HG03196 (cell line): Measurements from ENCODE around the gene NKAIN4.
"Not testable (repeated sequence)": the region's sequence is repeated elsewhere in the genome, so short reads cannot be mapped to it uniquely, and the experiment has no call there.

ENCODE experiments used
- ATAC-seq: cut with Tn5 transposase; IDR thresholded peaks from one replicate; pipeline ENCODE4 v1.9.1; 2021; ENCODE audit not compliant: unreplicated experiment

NKAIN4 gene

DNA sequence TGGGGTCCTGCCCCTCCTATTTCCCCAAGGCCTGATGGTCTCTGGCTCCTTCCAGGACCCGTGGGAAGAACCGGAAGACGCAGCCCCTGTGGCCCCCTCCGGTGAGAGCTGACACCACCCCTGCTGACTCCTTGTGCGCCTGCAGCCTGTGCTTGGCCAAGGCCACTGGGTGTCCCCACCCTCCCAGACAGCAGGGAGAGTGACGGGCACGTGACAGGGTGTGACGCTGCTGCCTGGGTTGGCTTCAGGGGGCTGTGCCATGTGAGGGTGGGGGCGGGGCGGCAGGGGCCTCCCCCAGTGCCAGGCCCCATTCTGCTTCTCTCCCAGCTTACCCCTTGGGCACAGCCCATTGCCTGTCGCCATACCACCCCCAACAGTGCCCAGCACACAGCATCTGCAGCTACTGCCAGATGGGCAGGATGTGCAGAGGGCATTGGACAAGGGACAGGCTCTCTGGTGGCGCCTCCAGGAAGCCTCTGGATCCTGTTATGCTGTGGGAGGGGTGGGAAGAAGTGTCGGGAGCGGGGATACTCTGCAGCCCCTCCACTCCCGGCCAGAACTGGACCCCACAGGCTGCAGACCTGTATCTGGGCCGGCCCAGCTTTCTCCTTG is 15.6 kb downstream of the NKAIN4 start:
- ATAC-seq, result no peak

DNA sequence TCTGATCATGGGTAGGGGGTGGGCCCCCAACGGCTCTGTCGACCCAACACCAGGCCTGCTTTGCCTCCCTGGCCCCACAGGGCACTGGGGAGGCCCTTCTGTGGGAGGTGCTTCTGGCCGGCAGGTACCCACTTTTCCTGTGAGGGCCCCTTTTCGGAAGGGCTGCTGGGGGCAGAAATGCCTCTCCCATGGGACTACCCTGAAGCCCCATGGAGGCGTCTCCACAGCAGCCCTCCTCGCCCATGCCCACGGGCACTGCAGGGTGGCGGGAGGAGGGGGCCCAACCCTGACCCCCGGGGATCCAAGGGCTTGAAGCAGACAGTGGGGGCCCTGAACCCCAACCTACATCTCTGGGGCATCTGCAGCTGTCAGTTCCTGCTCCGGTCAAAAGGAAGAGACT is 16.2 kb downstream of the NKAIN4 start:
- no peak for ATAC-seq

DNA sequence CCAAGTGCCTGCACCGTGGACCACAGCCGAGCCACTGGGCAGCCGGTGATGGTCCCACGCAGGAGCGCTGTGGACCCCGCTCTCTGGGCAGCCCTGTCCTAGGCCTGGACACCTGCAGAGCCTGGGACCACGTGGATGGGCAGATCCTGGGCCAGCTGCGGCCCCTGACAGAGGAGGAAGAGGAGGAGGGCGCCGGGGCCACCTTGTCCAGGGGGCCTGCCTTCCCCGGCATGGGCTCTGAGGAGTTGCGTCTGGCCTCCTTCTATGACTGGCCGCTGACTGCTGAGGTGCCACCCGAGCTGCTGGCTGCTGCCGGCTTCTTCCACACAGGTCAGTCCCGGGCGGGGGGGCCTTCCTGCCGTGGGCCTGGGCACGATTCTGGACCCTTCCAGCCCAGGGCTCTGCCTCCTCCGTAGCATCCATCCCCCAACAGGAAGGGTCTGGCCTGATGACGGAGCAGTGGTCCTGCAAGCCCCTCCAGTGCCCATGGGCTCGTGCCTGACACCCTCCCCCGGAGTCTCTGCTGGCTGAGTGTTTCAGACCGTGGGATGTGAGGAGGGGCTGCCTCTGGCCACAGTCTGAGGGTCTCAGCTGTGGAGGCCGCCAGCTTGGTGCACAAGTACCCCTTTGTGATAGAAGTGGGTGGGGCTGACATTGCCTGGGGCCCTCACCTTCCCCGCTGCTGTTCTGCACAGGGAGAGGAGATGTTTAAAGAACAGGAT is 18.0 kb downstream of the NKAIN4 start:
- ATAC-seq, result no peak

DNA sequence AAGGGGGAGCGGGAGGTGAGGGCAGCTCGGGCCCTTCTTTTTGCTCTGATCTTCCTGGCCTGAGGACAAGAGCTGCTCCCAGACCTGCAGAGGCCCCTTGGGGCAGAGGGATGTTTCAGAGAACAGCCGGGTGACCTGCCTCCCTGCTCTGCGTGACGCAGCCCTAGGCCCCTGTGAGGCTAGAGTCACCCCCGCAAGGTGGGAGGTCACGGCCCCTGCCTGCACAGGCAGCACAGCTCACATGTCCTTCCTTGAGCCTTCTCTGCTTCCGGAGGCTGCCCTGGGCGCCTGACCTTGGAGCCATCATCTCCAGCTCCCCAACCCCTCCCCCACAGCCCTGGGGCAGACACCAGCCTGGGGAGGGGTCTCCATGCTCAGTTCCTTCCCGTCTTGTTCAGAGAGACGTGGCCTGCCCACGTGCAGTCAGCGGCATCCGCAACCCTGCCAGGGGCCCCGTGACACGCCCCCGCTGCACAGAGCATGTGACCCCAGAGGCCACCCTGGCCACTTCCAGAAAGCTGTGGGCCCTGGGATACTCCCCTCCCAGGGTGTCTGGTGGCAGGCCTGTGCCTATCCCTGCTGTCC is 18.8 kb downstream of the NKAIN4 start, which contains the start of gene BIRC7:
BIRC7 (plus strand) TSS at position 507 of the 585 bp plus-strand sequence. CDS start 192 bp downstream, outside the sequence.
- ATAC-seq, result no peak

DNA sequence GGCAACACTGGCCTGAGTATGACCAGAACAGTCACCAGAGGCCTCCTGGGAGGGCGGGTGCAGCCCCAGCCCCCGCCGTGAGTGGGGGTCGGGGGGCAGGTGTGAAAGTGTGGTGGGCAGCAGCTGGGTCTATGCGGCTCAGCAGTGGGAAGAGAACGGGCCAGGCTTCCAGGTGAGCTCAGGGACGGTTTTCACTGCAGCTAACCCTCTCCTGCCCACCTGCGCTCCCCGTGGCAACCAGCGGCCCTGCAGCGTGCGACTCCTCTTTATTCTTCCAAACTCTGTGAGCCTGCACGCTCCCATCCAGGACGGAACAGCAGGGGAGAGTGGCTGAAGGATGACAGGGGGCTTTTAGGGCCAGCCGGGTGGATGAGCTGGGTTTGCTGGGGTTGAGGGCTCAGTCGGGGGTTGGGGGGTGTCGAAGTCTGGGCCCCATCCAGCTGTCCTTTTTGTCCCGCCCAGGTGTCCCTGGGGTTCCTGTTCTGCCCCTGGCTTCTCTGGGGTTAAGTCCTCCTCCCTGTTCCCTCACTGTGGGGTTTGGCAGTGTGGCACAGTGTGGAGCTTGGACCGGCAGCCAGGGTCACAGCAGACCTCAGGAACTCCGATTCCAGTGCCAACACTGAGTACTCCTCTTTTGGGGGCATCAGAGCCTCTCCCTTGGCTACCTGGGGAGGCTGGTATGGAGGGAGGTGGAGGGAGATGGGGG is 19.4 kb downstream of the NKAIN4 start:
- ATAC-seq, result no peak

DNA sequence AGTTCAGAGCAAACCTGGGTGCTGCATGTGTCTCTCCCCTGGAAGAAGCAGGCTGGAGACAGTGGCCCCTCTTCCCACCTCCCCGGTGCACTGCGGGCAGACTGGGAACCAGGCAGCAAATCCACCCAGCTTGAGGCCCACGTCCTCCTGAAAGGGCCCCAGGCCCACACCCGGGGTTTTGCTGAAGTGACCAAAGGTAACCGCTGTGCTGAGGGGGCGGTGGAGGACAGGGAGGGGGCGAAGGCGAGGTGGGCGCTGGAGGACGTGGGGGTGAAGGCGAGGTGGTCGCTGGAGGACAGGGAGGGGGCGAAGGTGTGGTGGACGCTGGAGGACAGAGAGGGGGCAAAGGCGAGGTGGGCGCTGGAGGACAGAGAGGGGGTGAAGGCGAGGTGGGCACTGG is 20.3 kb downstream of the NKAIN4 start:
- ATAC-seq, result no peak

DNA sequence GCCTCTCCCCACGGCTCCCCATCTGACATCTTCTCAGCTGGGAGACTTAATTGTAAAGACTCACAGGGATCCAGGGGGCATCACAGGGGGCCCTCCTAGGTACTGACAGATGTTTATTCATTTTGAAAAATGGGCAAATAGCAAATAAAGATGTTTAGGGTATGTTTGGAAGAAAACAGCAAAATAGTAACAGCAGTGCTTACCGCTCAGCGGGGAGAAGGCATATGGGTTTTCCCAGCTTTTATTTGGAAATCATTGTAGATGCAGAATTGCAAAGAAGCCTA is 21.3 kb downstream of the NKAIN4 start:
- ATAC-seq, result no peak

DNA sequence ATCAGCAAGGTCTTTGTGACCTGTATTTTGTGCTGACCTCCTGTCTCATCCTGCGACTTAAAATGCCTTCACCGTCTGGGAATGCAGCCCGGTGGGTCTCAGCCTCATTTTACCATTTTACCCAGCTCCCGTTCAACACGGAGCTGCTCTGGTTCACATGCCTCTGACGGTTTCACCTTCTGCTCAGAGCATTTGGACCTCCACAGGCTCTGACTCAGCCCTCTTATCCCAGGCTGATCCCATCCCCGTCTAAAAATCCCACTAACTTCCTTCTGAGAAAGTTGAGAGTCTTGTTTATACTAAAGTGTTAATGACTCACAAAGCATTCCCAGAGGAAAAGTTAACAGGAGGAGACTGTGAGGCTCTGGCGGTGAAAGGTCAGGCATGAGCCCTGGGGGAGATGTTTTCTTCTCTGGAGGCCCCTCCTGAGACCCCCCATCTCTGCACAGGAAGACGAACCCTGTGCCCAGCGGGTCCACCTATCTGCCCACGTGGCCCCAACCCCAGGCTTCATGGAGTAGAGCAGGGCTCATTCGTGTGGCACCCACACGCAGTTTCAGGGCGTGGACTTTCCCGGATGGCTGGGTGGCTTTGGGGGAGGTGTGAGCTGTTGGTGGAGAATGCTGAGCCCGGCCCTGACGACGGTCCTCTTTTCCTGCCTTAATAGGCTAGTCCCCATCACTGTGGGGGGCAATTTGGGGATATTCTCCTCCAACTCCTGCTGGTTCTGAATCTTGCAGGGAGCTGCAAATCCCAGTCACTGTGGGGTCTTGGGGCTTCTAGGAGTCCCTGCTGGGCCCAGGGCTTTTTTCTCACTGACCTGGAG is 21.8 kb downstream of the NKAIN4 start:
- ATAC-seq, result no peak

DNA sequence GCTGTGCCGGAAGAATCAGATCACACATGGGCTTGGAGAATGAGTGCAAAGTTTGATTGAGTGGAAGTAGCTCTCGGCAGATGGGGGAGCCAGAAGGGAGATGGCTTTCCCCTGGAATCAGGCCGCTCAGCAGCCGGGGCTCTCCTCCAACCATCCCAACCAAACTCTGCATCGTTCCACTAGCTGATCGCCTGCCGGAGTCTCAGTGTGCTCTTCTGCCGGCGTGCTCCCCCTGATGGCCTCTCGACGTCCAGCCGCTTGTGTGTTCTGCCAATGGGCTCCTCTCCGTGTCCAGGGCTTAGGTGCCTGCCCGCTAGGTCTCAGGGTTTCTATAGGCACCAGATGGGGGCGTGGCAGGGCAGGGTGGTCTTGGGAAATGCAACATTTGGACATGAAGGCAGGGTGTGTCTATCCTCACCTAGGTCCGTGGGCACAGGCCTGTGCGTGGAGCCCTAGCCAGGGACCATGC is 23.4 kb downstream of the NKAIN4 start:
- ATAC-seq, result no peak

DNA sequence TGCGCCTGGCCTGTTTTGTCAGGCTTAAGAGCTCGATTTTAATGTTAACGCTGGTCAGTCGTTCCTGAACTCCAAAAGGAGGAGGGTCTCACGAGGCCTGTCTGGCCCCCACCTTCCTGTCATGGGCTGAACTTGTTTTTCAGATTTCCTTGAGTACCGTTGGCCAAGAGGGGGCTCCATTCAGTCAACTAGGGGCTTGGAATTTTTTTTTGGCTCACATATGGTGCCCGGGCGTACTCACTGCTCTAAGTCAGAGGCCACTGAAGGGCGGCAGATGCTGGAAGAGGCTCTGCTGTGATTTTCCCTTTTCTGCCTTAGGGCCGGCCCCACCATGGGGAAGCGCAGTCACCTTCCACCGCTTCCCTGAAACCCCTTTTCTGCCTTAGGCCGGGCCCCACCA is 25.5 kb downstream of the NKAIN4 start:
- ATAC-seq, result no peak

DNA sequence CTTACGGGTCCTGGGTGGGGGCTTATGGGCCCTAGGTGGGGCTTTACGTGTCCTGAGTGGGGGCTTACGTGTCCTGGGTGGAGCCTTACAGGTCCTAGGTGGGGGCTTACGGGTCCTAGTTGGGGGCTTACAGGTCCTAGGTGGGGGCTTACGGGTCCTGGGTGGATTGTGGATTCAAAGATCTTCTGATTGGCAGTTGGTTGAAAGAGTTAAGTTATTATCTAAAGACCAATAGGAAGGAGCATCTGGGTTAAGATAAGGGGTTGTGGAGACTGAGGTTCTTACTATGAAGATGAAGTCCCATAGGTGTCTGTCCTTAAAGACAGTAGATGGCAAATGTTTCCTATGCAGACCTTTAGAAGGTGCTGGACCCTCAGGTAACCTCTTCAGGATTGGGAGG is 27.0 kb downstream of the NKAIN4 start:
- no peak for ATAC-seq

DNA sequence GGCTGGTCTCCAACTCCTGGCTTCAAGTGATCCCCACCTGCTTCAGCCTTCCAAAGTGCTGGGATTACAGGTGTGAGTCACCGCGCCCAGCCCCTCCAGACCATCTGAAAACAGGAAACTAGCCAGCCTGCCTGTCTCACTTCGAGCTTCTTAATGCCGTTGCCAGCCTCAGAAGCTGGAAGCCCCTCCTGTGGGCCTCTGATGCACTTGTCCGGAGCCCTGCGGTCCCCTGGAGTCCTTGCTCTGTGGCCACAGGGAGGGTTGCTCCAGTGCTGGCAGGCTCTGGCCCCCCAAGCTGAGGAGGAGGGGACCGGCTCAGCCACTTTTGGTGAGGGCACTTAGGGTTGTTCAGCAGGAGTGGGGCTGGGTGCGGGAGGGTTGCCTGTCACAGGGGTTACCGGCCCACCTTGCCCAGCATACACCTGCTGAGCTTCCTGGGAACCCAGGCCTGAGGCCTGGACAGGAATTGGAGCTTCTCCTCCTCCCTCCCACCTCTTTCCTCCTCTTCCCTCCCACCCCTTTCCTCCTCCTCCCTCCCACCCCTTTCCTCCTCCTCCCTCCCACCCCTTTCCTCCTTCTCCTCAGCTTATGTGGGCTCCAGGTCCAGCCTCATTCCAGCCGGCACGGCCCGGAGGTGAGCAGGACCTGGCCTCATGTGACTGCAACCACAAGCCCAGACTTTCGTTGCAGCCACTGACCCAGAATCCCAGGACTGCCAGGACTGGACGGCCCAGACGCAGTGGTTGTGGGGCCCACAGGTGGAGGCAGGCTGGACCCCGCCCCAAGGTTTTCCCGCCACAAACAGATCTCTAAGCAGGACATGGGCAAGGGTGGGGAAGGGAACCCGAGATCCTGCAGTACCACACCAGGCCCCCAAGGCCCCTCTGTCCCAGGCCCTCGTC is 28.0 kb downstream of the NKAIN4 start:
- no peak for ATAC-seq

DNA sequence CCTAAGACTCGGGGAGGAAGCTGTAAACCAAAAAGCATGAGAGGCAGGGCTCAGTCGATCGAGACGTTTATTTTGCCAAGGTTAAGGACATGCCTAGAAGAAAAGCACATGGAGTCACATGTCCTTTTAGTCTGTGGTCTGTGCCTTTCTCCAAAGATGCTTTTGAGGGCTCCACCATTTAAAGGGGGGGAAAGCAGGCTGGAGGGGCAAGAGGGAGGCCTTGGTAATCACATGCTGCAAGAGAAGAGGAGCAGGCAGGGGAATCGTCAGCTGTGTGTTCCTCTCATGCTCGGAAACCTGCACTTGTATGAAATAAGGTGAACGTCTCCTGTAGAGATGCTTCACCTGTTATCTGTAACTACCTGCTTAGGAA is 29.2 kb downstream of the NKAIN4 start:
- ATAC-seq, result no peak

DNA sequence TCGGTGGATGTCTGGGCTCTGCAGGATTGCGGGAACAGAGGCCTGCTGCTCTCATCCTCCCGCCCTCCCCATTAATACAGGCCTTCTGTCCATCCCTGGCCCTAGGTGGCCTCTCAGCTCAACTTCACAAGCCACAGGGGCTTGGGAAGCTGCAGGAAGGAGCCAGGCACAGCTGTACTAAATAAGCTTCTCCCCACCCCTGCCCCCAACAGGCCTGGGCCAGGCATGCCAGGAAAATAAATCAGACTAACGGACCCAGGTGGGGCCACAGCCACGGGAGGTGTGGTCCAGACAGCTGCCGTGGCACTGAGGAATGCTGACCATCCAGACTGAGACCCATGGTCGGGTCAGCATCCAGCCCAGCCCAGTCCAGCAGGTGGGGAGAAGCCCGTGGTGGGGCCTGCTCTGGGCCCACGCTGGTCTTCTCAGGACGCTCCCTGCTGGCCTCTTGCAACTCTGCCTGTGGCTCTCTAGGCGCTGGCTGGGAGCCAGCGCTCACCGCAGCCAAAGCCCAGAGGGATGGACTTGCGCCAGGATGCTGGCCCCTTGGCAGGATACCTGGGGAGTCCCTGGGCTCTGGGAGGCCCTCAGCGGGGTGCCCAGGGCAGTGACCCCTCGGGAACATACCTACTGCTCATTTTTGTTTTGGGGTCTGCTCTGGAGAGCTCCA is 29.7 kb downstream of the NKAIN4 start:
- ATAC-seq, result no peak

DNA sequence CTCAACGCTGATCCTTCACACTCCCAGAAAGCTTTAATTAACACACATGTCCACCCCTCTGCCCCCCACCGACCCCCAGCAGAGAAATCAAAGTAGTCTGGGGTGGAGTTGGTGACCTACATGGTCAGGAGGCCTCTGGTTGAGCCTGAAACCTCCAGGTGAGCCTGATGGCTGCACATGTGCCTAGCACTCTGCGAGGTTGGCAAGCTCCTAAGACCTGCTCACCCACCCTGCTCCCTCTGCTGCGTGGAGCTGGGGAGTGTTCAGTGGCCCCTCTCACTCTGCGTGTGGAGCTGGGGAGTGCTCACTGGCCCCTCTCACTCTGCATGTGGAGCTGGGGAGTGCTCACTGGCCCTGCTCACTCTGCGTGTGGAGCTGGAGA is 30.4 kb downstream of the NKAIN4 start:
- no peak for ATAC-seq

DNA sequence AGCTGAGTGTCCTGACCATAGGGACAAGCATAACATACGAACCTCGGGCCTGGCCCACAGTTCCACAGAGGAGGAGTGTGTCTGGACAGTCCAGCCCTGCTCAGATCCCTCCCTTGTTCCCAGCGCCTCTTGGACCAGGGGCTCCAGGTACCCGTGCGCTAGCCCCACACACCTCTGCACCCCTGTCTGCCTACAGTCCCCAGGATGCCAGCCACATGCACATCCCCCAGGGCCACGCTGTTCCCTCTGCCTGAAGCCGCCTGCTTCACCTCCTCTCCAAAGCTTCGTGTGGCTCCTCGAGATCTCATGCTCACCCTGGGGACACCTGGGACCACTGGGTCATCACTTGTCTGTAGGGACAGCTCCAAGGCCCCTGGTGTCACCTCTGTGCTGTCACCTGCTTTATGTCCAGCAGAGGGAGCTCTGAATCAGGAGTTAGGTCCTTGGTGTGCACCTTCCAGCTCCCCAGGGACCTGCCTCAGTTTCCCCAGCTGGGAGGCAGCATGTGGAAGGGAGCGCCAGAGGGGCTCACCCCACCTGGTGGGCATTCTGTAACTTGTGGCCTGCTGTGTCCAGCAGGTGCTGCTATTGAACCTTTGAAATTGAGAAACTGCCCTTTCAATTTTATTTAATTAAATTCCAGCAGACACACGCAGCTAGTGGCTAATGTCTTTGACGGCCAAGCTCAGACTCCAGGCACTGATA is 31.0 kb downstream of the NKAIN4 start:
- no peak for ATAC-seq

DNA sequence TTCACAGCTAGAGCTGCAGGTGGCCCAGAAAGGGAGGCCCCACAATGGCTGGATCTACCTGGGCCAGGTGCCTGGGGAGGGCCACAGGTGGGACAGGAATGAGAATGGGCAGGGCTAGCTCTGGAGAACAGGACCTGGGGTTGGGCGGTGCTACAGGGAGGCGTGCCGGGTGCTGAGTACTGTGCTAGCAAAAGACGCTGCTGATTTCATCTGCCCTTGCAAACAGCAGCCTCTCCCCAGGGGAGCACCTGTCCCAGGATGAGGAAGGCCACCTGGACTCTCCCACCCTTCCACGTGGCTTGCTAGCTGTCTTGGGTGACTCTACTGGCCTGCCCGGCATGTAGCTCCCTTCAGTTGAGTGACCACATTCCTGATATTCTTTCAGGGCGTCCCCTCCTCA is 31.7 kb downstream of the NKAIN4 start:
- no peak for ATAC-seq

DNA sequence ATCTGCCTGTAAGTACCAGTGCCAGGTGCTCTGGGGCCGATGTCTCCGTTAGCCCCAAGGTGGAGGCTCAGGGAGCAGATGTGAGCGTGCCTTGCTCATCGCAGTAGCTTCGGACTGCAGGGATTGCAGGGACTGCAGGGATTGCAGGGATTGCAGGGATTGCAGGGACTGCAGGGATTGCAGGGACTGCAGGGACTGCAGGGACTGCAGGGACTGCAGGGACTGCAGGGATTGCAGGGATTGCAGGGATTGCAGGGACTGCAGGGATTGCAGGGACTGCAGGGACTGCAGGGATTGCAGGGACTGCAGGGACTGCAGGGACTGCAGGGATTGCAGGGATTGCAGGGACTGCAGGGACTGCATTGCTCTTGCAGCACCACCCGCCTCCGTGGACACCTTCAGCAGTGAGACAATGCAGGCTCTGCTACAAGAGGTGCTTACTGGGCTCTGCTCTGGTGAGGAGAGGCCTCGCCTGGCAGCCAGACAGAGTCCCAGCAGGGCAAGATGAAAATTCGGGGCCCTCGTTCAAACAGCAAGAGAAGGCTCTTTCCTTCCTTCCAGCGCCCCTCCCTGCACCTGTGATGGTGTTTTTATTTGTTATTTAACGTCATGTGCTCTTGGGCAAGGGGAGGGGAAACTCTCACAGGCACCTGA is 32.7 kb downstream of the NKAIN4 start:
- not testable (repeated sequence) for ATAC-seq
